Epithelial cell of esophagus (primary cell): Measurements from ENCODE around the gene SPTBN4.

Experiments
- DNase-seq: peaks from one replicate; pipeline ENCODE4 v3.0.0; 2010; ENCODE audit warnings: low read depth
- H3K4me3 ChIP-seq: 2 replicates; pipeline ENCODE4 v1.5.1; 2011; ENCODE audit warnings: mild to moderate bottlenecking, low read length, control low read depth
- TF ChIP-seq, protein P1 (sequence below): IDR thresholded peaks from 2 replicates; pipeline ENCODE4 v1.5.1; 2011; ENCODE audit warnings: low read depth, mild to moderate bottlenecking, low read length, control low read depth, inconsistent platforms; ENCODE audit not compliant: insufficient read depth; ENCODE audit errors: missing control alignments

Gene SPTBN4

GRCh38 chr19:40550951-40551350, 84.2 kb downstream of the SPTBN4 start:
- TF ChIP-seq, protein P1, sequence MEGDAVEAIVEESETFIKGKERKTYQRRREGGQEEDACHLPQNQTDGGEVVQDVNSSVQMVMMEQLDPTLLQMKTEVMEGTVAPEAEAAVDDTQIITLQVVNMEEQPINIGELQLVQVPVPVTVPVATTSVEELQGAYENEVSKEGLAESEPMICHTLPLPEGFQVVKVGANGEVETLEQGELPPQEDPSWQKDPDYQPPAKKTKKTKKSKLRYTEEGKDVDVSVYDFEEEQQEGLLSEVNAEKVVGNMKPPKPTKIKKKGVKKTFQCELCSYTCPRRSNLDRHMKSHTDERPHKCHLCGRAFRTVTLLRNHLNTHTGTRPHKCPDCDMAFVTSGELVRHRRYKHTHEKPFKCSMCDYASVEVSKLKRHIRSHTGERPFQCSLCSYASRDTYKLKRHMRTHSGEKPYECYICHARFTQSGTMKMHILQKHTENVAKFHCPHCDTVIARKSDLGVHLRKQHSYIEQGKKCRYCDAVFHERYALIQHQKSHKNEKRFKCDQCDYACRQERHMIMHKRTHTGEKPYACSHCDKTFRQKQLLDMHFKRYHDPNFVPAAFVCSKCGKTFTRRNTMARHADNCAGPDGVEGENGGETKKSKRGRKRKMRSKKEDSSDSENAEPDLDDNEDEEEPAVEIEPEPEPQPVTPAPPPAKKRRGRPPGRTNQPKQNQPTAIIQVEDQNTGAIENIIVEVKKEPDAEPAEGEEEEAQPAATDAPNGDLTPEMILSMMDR, result no peak
- no peak overlapping the region for H3K4me3 ChIP-seq
- no peak for DNase-seq

DNA sequence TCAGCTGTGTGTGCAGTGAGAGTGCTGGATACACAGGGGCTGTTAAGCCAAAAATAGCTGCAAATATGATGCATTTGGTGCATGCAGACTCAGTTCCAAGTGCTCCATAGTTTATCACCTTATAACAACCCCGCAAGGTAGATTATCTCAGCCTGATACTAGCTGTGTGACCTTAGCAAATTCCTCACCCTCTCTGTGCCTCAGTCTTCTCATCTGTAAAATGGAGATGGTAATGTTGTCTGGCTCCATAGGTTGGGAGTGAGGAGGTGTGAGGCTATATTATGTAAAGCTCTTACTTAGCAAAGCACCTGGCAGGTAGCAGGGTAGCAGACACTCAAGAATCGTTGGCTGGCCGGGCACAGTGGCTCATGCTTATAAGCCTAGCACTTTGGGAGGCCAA, 86.0 kb downstream of the SPTBN4 start:
- TF ChIP-seq, protein P1, result no peak

DNA sequence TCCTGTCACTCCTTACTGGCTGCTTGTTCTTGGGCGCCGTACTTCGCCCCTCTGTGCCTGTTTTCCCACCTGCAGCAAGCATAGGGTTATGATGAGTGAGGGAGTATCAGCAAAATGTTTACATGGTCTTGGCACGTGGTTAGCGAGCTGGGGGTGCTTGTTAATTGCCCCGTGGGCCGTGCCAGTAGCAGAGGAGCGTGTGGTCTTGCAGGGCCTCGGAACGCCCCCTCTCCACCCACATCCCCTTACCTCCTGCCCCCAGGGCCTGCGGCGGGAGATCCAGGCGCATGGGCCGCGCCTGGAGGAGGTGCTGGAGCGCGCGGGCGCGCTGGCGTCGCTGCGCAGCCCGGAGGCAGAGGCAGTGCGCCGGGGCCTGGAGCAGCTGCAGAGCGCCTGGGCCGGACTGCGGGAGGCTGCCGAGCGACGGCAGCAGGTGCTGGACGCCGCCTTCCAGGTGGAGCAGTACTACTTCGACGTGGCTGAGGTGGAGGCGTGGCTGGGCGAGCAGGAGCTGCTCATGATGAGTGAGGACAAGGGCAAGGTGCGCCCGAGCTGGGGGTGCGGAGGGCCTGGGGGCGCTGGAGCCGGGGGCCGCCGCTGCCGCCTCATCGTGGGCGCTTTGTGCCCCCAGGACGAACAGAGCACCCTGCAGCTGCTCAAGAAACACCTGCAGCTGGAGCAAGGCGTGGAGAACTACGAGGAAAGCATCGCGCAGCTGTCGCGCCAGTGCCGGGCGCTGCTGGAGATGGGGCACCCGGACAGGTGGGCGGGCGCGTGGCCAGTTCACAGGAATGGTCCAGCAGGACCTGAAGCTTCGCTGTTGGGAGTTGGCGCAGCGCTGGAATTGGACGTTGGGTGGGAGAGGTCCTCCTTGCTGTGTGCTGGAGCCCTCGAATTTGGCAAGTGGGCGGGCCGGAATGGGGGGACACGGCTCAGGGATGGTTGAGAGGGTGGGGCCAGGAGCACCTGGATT, 87.4 kb downstream of the SPTBN4 start:
- no peak overlapping the region for H3K4me3 ChIP-seq
- TF ChIP-seq, protein P1, result no peak
- peak; percentile 30 for DNase-seq

More for the DNA sequence above, 86.0 kb downstream of the SPTBN4 start:
- no peak overlapping the region for H3K4me3 ChIP-seq
- no peak for DNase-seq

GRCh38 chr19:40555978-40556689, 89.3 kb downstream of the SPTBN4 start:
- H3K4me3 ChIP-seq, result no peak overlapping the region
- no peak for DNase-seq
- TF ChIP-seq, protein P1, result no peak

- H3K4me3 ChIP-seq, result no peak overlapping the region
- TF ChIP-seq, protein P1, result no peak
- no peak for DNase-seq
Measured at GRCh38 chr19:40556953-40557530, 90.2 kb downstream of the SPTBN4 start.

DNA sequence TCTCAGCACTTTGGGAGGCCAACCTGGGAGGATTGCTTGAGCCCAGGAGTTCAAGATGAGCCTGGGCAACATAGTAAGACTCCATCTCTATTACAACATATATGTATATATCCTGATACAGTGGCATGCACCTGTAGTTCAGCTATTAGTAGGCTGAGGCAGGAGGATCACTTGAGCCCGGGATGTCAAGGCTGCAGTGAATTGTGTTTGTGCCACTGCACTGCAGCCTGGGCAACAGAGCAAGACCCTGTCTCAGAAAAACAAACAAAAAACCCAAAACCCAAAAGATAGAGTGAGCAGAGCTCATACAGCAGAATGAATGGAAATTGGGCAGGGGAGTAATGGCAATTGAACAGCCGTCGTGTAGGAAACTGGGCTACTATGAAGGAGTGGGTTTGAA, 92.6 kb downstream of the SPTBN4 start:
- DNase-seq, result no peak
- TF ChIP-seq, protein P1, result no peak
- H3K4me3 ChIP-seq, result no peak overlapping the region
